ENCODE measurements around the gene AMPH.
"Not testable (repeated sequence)": the region's sequence is repeated elsewhere in the genome, so short reads cannot be mapped to it uniquely, and the experiment has no call there.

Gene AMPH

GRCh38 chr7:38425509-38425908, 205.7 kb downstream of the AMPH start:
- DNase-seq (ENCODE audit: low read depth) = no peak

GRCh38 chr7:38424750-38425463, 206.3 kb downstream of the AMPH start:
- H3K4me3 ChIP-seq (ENCODE audit: low read depth, low read length) = no peak overlapping the region
- DNase-seq (ENCODE audit: low read depth) = peak; percentile 3

More at GRCh38 chr7:38425509-38425908, 205.7 kb downstream of the AMPH start:
- no peak overlapping the region for H3K4me3 ChIP-seq (ENCODE audit: low read depth, low read length)

- H3K4me3 ChIP-seq (ENCODE audit: low read depth, low read length) = no peak overlapping the region
- DNase-seq (ENCODE audit: low read depth) = no peak
Measured at GRCh38 chr7:38413784-38414183, 217.4 kb downstream of the AMPH start.

- DNase-seq (ENCODE audit: low read depth) = no peak
- no peak overlapping the region for H3K4me3 ChIP-seq (ENCODE audit: low read depth, low read length)
Measured at GRCh38 chr7:38411404-38411803, 219.8 kb downstream of the AMPH start.

- DNase-seq (ENCODE audit: low read depth) = no peak
- no peak overlapping the region for H3K4me3 ChIP-seq (ENCODE audit: low read depth, low read length)
Measured at GRCh38 chr7:38410056-38410455, 221.1 kb downstream of the AMPH start.

- no peak for DNase-seq (ENCODE audit: low read depth)
- H3K4me3 ChIP-seq (ENCODE audit: low read depth, low read length) = no peak overlapping the region
Measured at GRCh38 chr7:38409531-38409930, 221.6 kb downstream of the AMPH start.

- H3K4me3 ChIP-seq (ENCODE audit: low read depth, low read length) = no peak overlapping the region
- peak; percentile 4 for DNase-seq (ENCODE audit: low read depth)
Measured at GRCh38 chr7:38398725-38399321, 232.3 kb downstream of the AMPH start.

GRCh38 chr7:38396852-38397251, 234.3 kb downstream of the AMPH start:
- H3K4me3 ChIP-seq (ENCODE audit: low read depth, low read length) = no peak overlapping the region
- no peak for DNase-seq (ENCODE audit: low read depth)

GRCh38 chr7:38395921-38396552, 235.1 kb downstream of the AMPH start:
- not testable (repeated sequence) for H3K4me3 ChIP-seq (ENCODE audit: low read depth, low read length); DNase-seq (ENCODE audit: low read depth)

GRCh38 chr7:38394660-38395059, 236.5 kb downstream of the AMPH start:
- no peak overlapping the region for H3K4me3 ChIP-seq (ENCODE audit: low read depth, low read length)
- DNase-seq (ENCODE audit: low read depth) = no peak

- no peak for DNase-seq (ENCODE audit: low read depth)
- H3K4me3 ChIP-seq (ENCODE audit: low read depth, low read length) = no peak overlapping the region
Measured at GRCh38 chr7:38393874-38394273, 237.3 kb downstream of the AMPH start.

- DNase-seq (ENCODE audit: low read depth) = no peak
- H3K4me3 ChIP-seq (ENCODE audit: low read depth, low read length) = no peak overlapping the region
Measured at GRCh38 chr7:38391751-38392150, 239.4 kb downstream of the AMPH start.

GRCh38 chr7:38385682-38386081, 245.5 kb downstream of the AMPH start:
- DNase-seq (ENCODE audit: low read depth) = no peak
- H3K4me3 ChIP-seq (ENCODE audit: low read depth, low read length) = no peak overlapping the region

GRCh38 chr7:38383281-38383680, 247.9 kb downstream of the AMPH start:
- no peak for DNase-seq (ENCODE audit: low read depth)

GRCh38 chr7:38382684-38383083, 248.5 kb downstream of the AMPH start:
- no peak overlapping the region for H3K4me3 ChIP-seq (ENCODE audit: low read depth, low read length)
- no peak for DNase-seq (ENCODE audit: low read depth)

More at GRCh38 chr7:38383281-38383680, 247.9 kb downstream of the AMPH start:
- no peak overlapping the region for H3K4me3 ChIP-seq (ENCODE audit: low read depth, low read length)

GRCh38 chr7:38375453-38375852, 255.7 kb downstream of the AMPH start:
- H3K4me3 ChIP-seq (ENCODE audit: low read depth, low read length) = no peak overlapping the region
- no peak for DNase-seq (ENCODE audit: low read depth)

- no peak for DNase-seq (ENCODE audit: low read depth)
- no peak overlapping the region for H3K4me3 ChIP-seq (ENCODE audit: low read depth, low read length)
Measured at GRCh38 chr7:38374507-38374906, 256.7 kb downstream of the AMPH start.

GRCh38 chr7:38373155-38373554, 258.0 kb downstream of the AMPH start:
- no peak for DNase-seq (ENCODE audit: low read depth)
- H3K4me3 ChIP-seq (ENCODE audit: low read depth, low read length) = no peak overlapping the region

GRCh38 chr7:38372290-38372689, 258.9 kb downstream of the AMPH start:
- no peak for DNase-seq (ENCODE audit: low read depth)
- no peak overlapping the region for H3K4me3 ChIP-seq (ENCODE audit: low read depth, low read length)

- peak; percentile 56 for DNase-seq (ENCODE audit: low read depth)
- H3K4me3 ChIP-seq (ENCODE audit: low read depth, low read length) = no peak overlapping the region
Measured at GRCh38 chr7:38369816-38370493, 261.2 kb downstream of the AMPH start.
